ENCODE results near the gene FBXO28.

GRCh38 chr1:224076407-224076806, 37.5 kb upstream of the FBXO28 start:
- TF ChIP-seq CTCF (IDR thresholded peaks at IDR 0.05): no peak
- TF ChIP-seq POLR2A (IDR thresholded peaks at IDR 0.05): no peak
- TF ChIP-seq EP300 (IDR thresholded peaks at IDR 0.05): no peak
